Inflammatory macrophage treated with lipopolysaccharide for 4 hours (primary cell): ENCODE results near the gene TMEM167B.
"Not testable (repeated sequence)": the region's sequence is repeated elsewhere in the genome, so short reads cannot be mapped to it uniquely, and the experiment has no call there.

ENCODE experiments used
- DNase-seq: peaks from one replicate; pipeline ENCODE4 v3.0.0-alpha.2; 2020

Gene TMEM167B

GRCh38 chr1:109090196-109091077 lies at the start of gene TMEM167B:
Gene TMEM167B, plus strand, starts transcription at chr1:109090764. Its CDS starts 109 bp downstream, at chr1:109090873.
- DNase-seq = peak; percentile 96

- DNase-seq = peak; percentile 30
Observed at GRCh38 chr1:109040989-109041620, 49.5 kb upstream of the TMEM167B start.

DNA sequence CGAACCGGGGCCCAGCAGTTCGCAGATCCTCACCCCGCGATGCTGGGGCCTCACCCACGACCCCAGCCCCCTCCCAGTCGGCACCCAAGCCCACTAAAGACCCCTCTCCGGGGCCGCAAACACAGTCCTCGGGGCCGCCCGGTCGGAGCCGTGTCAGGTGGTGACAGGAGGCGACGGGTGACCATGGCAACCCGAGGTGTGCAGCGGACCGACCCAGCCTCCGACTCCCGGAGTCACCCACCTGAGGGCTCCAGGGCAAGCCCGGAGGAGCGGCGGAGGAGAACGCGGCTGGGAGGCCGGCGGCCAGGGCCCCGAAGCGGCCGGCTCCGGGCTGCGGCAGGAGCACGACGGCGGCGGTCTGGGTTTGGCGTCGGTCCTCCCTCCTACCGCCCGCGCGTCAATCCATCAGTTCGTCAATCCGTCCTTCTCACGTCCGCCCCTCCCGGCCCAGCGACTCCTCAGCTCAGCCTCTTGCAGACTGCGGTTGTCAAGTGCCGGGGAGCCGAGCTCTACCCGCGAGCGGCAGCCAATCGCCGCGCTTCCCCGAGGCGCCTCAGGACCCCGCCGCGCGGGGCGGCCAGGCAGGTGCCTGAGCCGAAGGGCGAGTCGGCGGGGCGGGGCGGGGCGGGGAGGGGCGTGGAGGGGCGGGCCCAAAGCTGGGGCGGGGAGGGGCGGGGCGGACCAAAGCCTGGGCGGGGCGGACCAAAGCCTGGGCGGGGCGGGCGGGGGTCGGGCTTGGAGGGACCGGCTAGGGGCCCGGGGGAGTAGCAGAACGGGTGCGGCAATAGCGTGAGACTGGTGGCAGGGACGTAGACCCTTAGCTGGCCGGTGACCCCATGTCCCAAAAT lies 48.7 kb upstream of the TMEM167B start, which contains the start of gene WDR47:
WDR47 (minus strand) TSS at position 482 of the 848 bp plus-strand sequence. CDS start 18,590 bp downstream, outside the sequence.
- DNase-seq = peak; percentile 99

DNA sequence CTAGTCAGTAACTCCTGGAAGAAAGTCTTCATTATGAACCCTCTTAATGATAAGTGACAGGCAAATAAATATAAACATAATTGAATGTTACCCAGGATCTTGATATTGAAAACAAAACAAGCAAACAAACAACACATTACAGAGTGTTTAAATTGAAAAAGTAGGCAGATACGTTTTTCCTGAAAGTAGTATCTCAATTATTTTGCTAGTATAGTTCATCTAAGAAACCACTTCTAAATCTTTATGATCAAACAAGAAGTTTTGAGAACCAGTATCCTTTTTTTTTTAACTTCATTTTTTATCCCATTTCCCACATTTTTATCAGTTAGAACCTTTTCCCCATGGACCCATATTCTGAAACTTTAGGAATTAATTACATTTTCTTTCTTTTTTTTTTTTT lies 45.0 kb upstream of the TMEM167B start:
- DNase-seq = no peak

- no peak for DNase-seq
Observed at GRCh38 chr1:109046671-109047070, 43.9 kb upstream of the TMEM167B start.

GRCh38 chr1:109047339-109047738 lies 43.2 kb upstream of the TMEM167B start:
- no peak for DNase-seq

- DNase-seq = no peak
Observed at GRCh38 chr1:109048335-109048734, 42.2 kb upstream of the TMEM167B start.

GRCh38 chr1:109050228-109050995 lies 40.2 kb upstream of the TMEM167B start:
- no peak for DNase-seq

DNA sequence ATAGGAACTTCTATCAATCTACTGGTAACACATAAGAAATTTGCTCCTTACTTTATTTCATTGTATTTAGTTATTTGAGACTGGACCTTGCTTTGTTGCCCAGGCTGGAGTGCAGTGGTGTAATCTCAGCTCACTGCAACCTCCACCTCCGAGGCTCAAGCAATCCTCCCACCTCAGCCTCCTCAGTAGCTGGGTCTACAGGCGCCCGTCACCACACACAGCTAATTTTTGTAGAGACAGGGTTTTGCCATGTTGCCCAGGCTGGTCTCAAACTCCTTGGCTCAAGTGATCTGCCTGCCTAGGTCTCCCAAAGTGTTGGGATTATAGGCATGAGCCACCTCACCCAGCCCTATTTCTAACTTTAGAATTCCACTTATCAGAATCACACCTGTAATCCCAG lies 38.4 kb upstream of the TMEM167B start:
- DNase-seq = not testable (repeated sequence)

DNA sequence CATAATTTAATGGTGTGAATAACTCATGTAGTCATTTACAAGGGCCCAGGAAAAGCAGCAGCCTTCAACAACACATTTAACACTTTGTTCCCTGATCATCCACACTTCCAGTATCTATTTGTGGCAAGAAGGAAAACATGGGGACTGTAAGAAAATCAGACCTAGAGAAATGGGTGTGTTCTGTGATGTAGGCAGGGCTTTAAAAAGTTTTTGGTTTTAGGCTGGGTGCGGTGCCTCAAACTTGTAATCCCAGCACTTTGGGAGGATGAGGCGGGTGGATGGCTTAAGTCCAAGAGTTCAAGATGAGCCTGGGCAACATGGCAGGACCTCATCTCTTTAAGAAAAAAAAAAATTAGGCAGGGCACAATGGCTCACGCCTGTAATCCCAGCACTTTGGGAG lies 34.5 kb upstream of the TMEM167B start:
- DNase-seq = no peak

GRCh38 chr1:109059026-109059425 lies 31.5 kb upstream of the TMEM167B start:
- no peak for DNase-seq

DNA sequence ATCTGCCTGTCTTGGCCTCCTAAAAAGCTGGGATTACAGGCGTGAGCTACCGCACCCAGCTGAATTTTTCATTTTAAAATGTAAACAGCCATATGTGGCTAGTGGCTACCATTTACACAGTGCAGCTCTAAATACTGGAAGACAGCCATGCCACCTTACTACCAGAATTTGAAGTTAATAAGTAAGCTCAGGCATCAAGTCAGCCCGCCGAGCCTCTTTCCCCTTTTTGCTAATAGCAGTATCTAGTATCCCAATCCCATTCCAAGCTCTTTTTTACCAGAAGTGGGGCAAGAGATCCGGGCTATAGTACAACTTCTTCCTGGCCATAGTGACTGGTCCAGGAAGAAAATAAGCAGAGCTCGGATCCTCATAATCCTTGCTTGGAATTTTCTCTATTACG lies 29.9 kb upstream of the TMEM167B start:
- DNase-seq = no peak

- DNase-seq = no peak
Observed at GRCh38 chr1:109061183-109061582, 29.4 kb upstream of the TMEM167B start.

DNA sequence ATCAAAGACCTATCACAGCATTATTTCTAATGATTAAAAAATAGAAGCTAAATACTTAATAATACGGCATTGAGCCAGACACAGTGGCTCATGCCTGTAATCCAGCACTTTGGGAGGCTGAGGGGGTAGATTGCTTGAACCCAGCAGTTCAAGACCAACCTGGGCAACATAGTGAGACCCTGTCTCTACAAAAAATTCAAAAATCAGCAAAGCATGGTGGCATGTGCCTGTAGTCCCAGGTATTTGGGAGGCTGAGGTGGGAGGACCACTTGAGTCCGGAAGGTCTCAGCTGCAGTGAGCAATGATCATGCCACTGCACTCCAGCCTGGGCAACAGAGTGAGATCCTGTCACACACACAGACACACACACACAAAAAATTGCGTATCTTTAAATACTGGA lies 25.4 kb upstream of the TMEM167B start:
- no peak for DNase-seq

GRCh38 chr1:109067883-109068282 lies 22.7 kb upstream of the TMEM167B start:
- DNase-seq = no peak

GRCh38 chr1:109069294-109069693 lies 21.3 kb upstream of the TMEM167B start:
- DNase-seq = no peak

DNA sequence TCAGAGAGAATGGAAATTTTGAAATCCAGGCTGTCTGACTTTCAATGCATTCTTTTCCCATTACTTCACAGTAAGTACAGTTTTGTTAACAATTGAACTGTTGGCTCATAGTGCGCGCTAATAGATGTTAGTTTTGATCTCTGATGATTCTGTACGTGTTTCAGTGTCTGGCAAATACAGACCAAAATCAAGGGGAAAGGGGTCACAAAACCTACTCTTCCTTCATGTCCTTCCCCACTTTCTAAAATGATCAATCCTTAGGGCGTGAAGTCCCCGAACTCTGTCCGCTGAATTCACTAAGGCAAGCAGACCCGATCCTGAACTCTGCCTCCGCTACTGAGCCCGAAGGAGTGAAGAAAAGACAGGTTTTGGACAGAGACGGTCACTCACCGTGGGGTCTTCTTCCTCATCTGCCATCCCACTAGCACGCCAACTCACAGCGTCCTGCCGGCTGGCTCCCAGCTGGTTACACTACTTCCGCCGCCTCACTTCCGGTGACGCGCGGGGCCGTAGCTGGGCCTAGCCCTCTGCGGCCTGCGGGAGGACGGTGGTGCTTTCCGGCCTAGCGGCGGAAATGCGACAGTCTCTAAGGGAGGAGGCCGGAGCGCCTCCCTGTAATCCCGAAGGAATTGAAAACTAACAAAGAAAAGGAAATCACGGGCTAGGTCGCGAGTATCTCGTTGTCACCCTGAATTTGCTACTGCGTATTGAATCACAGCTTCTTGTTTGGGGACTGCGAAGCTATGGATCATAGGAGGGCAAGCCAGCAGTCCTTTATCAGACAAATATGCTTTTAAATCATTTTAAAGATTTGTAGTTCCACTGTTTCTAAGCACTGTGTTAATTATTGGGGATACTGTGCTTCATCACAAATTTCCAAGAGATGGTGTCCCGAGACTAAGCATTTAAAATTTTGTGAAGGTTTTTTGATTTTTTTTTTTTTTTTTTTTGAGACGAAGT lies 14.8 kb upstream of the TMEM167B start, which contains the start of gene TAF13:
TAF13 (minus strand) TSS at position 473 of the 960 bp plus-strand sequence; CDS start at position 417, 56 bp downstream.
- DNase-seq = peak; percentile 98

DNA sequence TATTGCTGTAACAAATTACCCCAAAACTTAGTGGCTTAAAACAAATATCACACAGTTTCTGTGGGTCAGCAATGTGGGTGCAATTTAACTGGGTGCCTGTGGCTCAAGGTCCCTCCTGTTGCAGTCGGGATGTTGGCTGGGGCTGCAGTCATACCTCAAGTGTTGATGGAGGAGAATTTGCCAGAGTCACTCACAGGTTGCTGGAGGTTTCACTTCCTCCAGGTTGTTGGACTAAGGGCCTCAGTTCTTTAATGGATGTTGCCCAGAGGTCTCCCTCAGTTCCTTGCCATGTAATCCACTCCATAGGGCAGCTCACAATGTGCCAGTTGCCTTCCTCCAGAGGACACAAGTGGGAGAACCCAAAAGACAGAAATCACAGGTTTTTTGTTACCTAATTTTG lies 12.2 kb upstream of the TMEM167B start:
- no peak for DNase-seq

DNA sequence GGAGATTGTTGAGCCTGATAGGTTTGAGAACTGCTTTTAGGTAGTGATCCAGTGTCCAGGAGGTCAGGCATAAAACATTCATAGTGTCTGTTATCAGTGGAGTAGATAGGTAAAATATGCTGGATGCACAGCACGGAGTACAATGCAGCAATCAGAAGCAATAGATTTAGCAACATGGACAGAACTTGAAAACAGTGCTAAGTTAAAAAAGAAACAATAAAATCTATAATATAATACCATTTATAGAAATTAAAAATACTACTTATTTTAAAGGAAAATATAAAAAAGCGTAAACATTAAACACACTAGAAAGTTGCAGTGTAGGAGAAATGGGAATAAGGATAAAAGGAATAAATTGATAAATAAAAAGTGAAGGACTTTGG lies 11.3 kb upstream of the TMEM167B start:
- DNase-seq = no peak

- no peak for DNase-seq
Observed at GRCh38 chr1:109080441-109081082, 10.0 kb upstream of the TMEM167B start.

DNA sequence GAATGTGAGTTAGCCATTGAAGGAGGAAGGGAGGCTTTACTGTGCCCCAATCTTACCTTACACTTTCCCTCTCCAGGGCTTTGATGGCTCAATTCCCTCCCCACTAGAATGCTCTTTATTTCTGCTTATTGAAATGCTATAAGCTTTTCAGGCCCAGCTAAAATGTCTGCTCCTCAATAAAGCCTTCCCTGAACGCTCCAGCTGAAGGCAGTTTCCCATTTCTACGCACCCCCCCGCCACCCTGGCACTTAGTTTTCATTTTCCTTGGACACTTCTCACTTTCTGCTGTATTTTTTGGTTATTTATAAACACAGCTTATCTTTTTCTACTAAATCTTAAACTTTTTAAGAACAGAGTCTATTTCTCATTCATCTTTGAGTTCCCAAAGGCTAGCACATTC lies 7.1 kb upstream of the TMEM167B start:
- DNase-seq = no peak
